Small intestine (tissue), 7 donors: Measurements from ENCODE around the gene FREM2. TPM values are rescaled to one million over a fixed set of nuclear protein-coding genes. Genes with fewer than 3 reads are reported as not detected.

Experiments used
- DNase-seq, 2 donors: peaks; one replicate each; pipeline versions ENCODE4 v3.0.0 to v3.0.0-alpha.2; 2013
- FAIRE-seq: peaks from 2 replicates; lab custom pipeline; 2012; peaks lifted over from hg19 to GRCh38; lab: Jason Lieb, UNC
- H3K27ac ChIP-seq, 3 donors: one replicate each; pipeline ENCODE4 v1.5.1; 2013; ENCODE audit warnings: low read length in 2 of 3, mild to moderate bottlenecking in 2 of 3, control low read depth in 1 of 3, inconsistent platforms in 1 of 3, low read depth in 1 of 3, moderate library complexity in 1 of 3
- H3K27me3 ChIP-seq, 3 donors: one replicate each; pipeline ENCODE4 v1.6.1; 2013; ENCODE audit warnings: low read length in 3 of 3, inconsistent platforms in 1 of 3; ENCODE audit not compliant: control insufficient read depth in 3 of 3, insufficient read depth in 3 of 3
- H3K36me3 ChIP-seq, 3 donors: one replicate each; pipeline ENCODE4 v1.6.1; 2013; ENCODE audit warnings: low read length in 3 of 3, inconsistent platforms in 1 of 3, low read depth in 1 of 3, mild to moderate bottlenecking in 1 of 3, moderate library complexity in 1 of 3; ENCODE audit not compliant: control insufficient read depth in 3 of 3, insufficient read depth in 2 of 3
- H3K4me1 ChIP-seq, 3 donors: one replicate each; pipeline ENCODE4 v1.6.1; 2013; ENCODE audit warnings: low read length in 2 of 3, inconsistent platforms in 1 of 3, low read depth in 1 of 3, mild to moderate bottlenecking in 1 of 3, moderate library complexity in 1 of 3; ENCODE audit not compliant: control insufficient read depth in 3 of 3, insufficient read depth in 2 of 3
- H3K4me3 ChIP-seq, 3 donors: one replicate each; pipeline ENCODE4 v1.5.1; 2013; ENCODE audit warnings: low read length in 3 of 3, control low read depth in 1 of 3, inconsistent platforms in 1 of 3, low read depth in 1 of 3, mild to moderate bottlenecking in 1 of 3, moderate library complexity in 1 of 3
- H3K9me3 ChIP-seq, 2 donors: one replicate each; pipeline ENCODE4 v1.6.1; 2013; ENCODE audit warnings: low read depth in 1 of 2, low read length in 1 of 2; ENCODE audit not compliant: control insufficient read depth in 2 of 2, insufficient read depth in 1 of 2
- WGBS, 3 donors: extraction: QIAGEN DNeasy Blood & Tissue Kit; methylation state at CpG; one replicate each; pipeline ENCODE4 v1.1.7; 2013; 5-methylcytosine and 5-hydroxymethylcytosine counted together
- polyA plus RNA-seq, 4 donors: library from polyadenylated mRNA; stranded (reverse) in 3 of 4; unstranded in 1 of 4; fragments of 200-250 nt in 3 of 4; fragments of 120-200 nt in 1 of 4; gene quantifications; one replicate each; pipeline versions ENCODE4 v1.2.1 to v1.2.3, GENCODE V29; 2013
- donor health status: healthy with polysubstance abuse.
- donor health status: control.
- donor health status: control.
- donor health status: Bipolar disorder and iron deficiency.
- donor health status: healthy.

The FREM2 gene
- polyA plus RNA-seq, 4 donors: 0.10 to 9.1 TPM; not detected in 2

DNA sequence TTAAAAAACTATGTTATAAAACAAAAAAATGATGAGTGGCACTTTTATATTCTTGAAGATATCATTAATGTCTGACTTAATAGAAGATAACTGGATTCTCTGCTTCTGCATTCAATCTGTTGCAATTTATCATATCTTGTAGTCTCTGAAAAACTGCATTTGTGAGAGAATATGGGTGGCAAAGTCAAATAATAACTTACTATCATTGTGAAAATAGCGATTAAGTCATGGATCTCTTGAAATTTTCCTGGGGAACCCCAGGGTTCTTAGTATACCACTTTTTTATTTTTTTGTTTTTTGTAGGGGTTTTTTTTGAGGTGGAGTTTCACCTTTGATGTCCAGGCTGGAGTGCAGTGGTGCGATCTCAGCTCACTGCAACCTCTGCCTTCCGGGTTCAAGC, 176.7 kb downstream of the FREM2 start:
- Histone ChIP-seq H3K9me3 (no peaks in the 10 kb centered on the region), H3K4me1 (no peaks in the 10 kb centered on the region), H3K36me3 (peaks cover 0 to 3% (median 0%) of the 10 kb centered on the region in 3 donors), H3K4me3 (no peak overlapping the region), H3K27ac (no peak overlapping the region), H3K27me3 (peaks cover 0 to 2% (median 0%) of the 10 kb centered on the region in 3 donors)
- FAIRE-seq (no peak), DNase-seq (no peak)
- WGBS, 3 donors: 80 to 92% (median 83%) methylated on average over 3 of the region's 3 CpGs

DNA sequence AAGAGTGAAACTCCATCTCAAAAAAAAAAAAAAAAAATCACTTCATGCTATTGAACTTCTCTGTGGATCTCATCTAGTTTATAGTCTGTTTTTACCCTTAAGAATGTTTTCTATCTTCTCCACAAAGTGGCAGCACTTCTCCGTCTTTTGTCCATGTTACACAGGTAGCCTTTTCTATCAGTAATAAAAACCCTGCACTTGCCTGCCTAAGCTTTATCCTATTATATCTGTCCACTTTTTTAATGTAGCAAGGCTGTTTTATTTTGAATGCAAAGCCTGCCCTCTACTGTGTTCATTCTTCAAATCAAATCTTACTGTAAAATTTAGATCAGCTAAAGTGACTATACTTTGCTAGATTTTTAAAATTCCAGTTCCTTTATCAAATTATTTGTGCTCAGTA, 179.8 kb downstream of the FREM2 start:
- 13 to 50% (median 47%) methylated on average over 1 of the region's 1 CpG for WGBS, 3 donors
- Histone ChIP-seq H3K36me3 (no peaks in the 10 kb centered on the region), H3K9me3 (no peaks in the 10 kb centered on the region), H3K4me1 (no peaks in the 10 kb centered on the region), H3K4me3 (no peak overlapping the region), H3K27ac (no peak overlapping the region), H3K27me3 (no peaks in the 10 kb centered on the region)
- no peak for FAIRE-seq
- peak; percentile 53 to 61 for DNase-seq

DNA sequence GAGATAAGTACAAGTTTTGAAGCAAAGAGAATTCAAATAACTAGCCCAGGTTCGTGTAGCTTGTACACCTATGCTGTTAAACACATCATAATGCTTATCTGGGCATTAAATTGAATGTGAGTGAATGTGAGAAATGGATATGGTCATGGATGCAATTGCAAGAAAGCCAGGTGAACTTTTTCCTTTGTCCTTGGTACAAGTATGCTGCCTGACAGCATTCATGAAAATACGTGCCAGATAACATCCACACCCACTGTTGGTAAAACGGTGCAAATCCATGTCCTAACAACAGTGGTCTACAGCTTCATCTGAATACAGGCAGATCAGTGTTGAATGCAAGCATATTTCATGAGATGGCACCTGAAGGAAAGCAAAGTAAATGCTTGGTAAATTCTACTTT, 181.5 kb downstream of the FREM2 start:
- Histone ChIP-seq H3K4me3 (no peak overlapping the region), H3K36me3 (no peaks in the 10 kb centered on the region), H3K27me3 (no peaks in the 10 kb centered on the region), H3K4me1 (no peaks in the 10 kb centered on the region), H3K27ac (no peak overlapping the region), H3K9me3 (no peaks in the 10 kb centered on the region)
- 13 to 52% (median 21%) methylated on average over 3 of the region's 3 CpGs for WGBS, 3 donors
- peak in 1 of 2 donors; percentile 8 for DNase-seq
- no peak for FAIRE-seq

DNA sequence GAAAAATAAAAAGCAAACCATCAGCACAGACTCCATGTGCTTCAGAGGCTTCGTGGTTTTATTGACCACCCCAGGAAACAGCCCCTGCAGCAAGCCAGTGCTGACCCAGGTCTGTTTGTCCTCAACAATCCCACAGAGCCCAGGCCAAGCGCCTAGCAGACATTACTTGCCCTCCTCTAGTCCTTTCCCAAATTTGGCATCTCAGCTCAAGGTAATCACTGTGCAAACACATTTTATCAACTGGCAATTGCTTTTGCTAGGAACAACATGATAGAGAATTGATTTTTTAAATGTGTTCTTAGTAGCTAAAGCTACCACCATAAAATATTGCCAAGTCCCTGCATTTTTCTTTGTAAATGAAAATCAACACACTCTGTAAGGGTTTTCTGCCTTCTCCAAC, 182.0 kb downstream of the FREM2 start:
- DNase-seq (no peak), FAIRE-seq (no peak)
- H3K27ac ChIP-seq: no peak overlapping the region
- WGBS, 3 donors: 31 to 57% (median 39%) methylated on average over 2 of the region's 2 CpGs
- no peaks in the 10 kb centered on the region for H3K4me1 ChIP-seq
- no peak overlapping the region for H3K4me3 ChIP-seq
- no peaks in the 10 kb centered on the region for H3K27me3 ChIP-seq
- H3K9me3 ChIP-seq: no peaks in the 10 kb centered on the region
- no peaks in the 10 kb centered on the region for H3K36me3 ChIP-seq

DNA sequence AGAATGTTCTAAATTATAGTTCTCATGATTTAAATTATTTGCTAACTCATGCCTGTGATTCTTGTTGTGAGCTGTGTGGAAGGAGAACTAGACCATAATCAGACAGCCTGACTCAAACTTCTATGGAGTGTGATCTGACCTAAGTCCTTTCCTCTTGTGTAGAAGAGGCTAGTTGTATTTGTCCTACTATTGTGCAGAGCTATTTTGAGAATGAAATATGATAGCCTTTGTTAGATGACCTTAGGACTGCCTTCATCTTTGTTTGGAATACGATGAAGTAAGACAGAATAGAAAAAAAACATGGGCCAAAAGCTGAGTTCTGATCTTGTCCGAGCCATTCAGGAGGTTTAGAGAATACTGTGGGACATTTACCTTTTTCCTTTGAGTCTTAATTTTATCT, 184.4 kb downstream of the FREM2 start:
- Histone ChIP-seq H3K9me3 (no peaks in the 10 kb centered on the region), H3K27ac (no peak overlapping the region), H3K36me3 (no peaks in the 10 kb centered on the region), H3K27me3 (no peaks in the 10 kb centered on the region), H3K4me3 (no peak overlapping the region), H3K4me1 (no peaks in the 10 kb centered on the region)
- DNase-seq (no peak), FAIRE-seq (no peak)
- WGBS, 3 donors: 31 to 63% (median 45%) methylated on average over 2 of the region's 2 CpGs

DNA sequence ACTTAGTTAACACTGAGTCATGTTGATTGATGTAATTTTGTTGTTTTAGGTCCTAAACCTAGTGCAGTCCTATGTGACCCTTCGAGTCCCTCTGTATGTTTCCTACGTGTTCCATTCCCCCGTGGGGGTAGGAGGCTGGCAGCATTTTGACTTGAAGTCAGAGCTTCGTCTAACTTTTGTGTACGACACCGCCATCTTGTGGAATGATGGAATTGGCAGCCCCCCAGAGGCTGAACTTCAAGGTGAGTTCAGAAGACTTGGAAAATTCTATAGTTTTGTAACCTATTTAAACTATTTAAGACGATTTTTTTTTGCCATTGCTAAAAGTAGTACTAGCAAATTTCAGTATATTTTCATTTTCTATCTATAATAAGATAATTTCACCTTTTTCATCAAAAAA, 185.8 kb downstream of the FREM2 start:
- no peaks in the 10 kb centered on the region for H3K9me3 ChIP-seq
- no peak overlapping the region for H3K4me3 ChIP-seq
- H3K27ac ChIP-seq: no peak overlapping the region
- H3K4me1 ChIP-seq: no peaks in the 10 kb centered on the region
- 32 to 78% (median 60%) methylated on average over 7 of the region's 7 CpGs for WGBS, 3 donors
- no peaks in the 10 kb centered on the region for H3K36me3 ChIP-seq
- FAIRE-seq (peak; percentile 5), DNase-seq (peak in 1 of 2 donors; percentile 8)
- H3K27me3 ChIP-seq: no peaks in the 10 kb centered on the region

DNA sequence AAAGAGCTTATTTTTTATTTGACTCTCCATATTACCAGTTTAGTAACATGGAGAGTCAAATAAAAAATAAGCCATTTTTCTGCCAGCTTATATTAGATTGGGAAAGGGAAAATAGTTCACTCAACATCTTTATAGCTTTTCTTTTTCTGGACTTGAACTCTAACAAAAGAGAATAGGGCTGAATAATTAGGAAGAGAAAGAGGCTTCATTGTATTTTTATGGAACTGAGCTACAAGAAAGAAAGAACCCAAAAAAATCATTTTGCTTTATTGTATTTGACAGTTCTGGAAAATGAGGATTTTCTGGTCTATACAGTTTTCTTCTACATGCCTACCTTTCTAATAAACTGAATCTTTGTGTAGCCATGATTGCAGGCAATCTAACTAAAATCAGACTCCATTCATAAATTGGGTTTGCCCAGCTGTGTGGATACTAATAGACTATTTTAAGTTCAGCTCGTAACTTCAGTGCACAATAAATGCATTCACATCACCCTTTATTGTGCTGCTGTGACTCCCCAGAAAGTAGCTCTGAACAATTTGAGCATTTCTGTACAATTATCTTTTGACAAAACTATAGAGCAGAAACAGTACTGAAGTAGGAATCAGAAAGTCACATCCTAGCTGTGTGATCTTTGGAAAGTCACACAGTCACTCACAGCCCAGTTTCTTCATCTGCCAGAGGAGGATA, 188.5 kb downstream of the FREM2 start:
- Histone ChIP-seq H3K36me3 (peaks cover 0 to under 1% (median 0%) of the 10 kb centered on the region in 3 donors), H3K27me3 (no peaks in the 10 kb centered on the region), H3K4me3 (no peak overlapping the region), H3K9me3 (no peaks in the 10 kb centered on the region), H3K27ac (no peak overlapping the region), H3K4me1 (peaks cover 0 to 14% (median 0%) of the 10 kb centered on the region in 3 donors)
- DNase-seq (no peak), FAIRE-seq (no peak)
- 68 to 78% (median 75%) methylated on average over 1 of the region's 1 CpG for WGBS, 3 donors

DNA sequence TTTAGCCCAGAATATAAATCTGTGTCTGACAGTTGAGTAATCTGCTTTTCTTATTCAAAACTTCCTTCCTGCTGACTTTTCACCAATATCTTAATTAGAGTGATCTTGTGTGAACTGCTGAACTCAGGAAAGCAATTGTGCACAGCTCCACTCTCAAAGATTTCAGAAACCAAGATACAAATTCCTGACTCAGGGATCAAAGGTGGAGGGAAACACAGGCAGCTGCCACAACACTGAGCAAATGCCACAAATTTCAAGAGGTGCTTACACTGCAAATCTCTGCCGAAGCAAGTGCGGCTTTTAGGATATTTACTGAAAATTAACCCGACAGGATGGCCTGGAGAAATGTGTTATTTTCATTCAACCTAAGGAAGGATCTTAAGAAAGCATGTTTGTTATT, 192.4 kb downstream of the FREM2 start:
- peaks cover 0 to 3% (median 0%) of the 10 kb centered on the region in 3 donors for H3K36me3 ChIP-seq
- DNase-seq (peak; percentile 88 to 92), FAIRE-seq (peak; percentile 67)
- no peaks in the 10 kb centered on the region for H3K9me3 ChIP-seq
- H3K27me3 ChIP-seq: no peaks in the 10 kb centered on the region
- H3K4me1 ChIP-seq: peaks cover 0 to 18% (median 0%) of the 10 kb centered on the region in 3 donors
- WGBS, 3 donors: 19 to 46% (median 28%) methylated on average over 3 of the region's 3 CpGs
- H3K27ac ChIP-seq: peak overlapping the region in 1 of 3 donors; percentile 77
- H3K4me3 ChIP-seq: no peak overlapping the region

DNA sequence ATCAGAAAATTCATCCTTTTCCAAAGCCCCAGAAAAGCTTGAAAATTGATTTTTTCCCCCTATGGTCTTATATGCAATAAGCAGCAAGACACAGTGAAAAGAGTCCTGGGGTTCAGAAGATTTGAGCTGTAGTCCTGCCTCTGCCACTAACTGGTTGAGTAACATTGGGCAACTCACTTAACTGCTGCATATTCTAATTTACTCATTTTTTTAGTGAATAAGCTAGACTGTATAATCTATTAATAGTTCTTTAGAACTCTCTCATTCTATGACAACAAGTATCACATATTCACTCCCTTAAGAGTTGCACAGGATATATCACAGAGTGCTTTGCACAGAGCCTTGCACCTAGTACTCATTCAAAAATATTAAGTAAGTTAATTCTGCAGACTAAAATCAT, 192.9 kb downstream of the FREM2 start:
- H3K27ac ChIP-seq: peak overlapping the region in 1 of 3 donors; percentile 55
- peaks cover 0 to 18% (median 0%) of the 10 kb centered on the region in 3 donors for H3K4me1 ChIP-seq
- FAIRE-seq: no peak
- H3K27me3 ChIP-seq: no peaks in the 10 kb centered on the region
- H3K4me3 ChIP-seq: no peak overlapping the region
- peaks cover 0 to 3% (median 0%) of the 10 kb centered on the region in 3 donors for H3K36me3 ChIP-seq
- DNase-seq: no peak
- H3K9me3 ChIP-seq: no peaks in the 10 kb centered on the region
